ENCODE data around the gene ECHS1. TPM values are rescaled to one million over a fixed set of nuclear protein-coding genes. Genes with fewer than 3 reads are reported as not detected.

ECHS1 gene
- total and polyA plus RNA-seq, 2 experiments from 2014 or later = 92.1 to 127 TPM

DNA sequence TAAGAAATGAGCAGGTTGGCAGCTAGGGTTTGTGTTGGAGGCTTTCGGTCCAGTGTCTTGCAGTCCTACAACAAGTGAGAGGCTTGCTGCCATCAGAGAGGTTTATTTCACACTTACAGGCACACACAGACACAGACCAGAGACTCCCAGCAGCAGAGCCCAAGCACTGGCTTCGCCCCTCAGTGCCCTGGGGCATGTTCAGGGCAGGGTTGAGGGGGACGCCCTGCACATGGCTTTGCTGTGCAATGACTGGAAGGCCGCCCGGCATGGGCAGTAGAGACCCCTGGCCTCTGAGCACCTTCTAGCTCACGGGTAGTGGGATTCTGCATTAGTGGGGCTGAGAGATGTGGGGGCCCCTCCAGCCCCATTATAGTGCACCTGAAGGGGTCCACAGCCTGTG is 47.4 kb upstream of the ECHS1 start (continued):
- TF ChIP-seq ZNF462 (CRISPR knock-in tag; IDR thresholded peaks at IDR 0.05) (no peak), STAT1 (IDR thresholded peaks at IDR 0.05; ENCODE audit: unreplicated experiment) (no peak), POLR2AphosphoS5 (IDR thresholded peaks at IDR 0.05; ENCODE audit: low read depth) (no peak), ZNF114 (CRISPR knock-in tag; IDR thresholded peaks at IDR 0.05) (no peak), CTCF (conservative IDR thresholded peaks at IDR 0.05; ENCODE audit: low read depth in 2 of 2) (no peak)

GRCh38 chr10:133420028-133420427 is 46.9 kb upstream of the ECHS1 start:
- Mint-ChIP-seq H3K4me1 (no peaks in the 10 kb centered on the region), H3K36me3 (ENCODE audit: low read depth) (peaks cover 22% of the 10 kb centered on the region), H3K4me3 (no peak overlapping the region), H3K9me3 (peaks cover 12% of the 10 kb centered on the region), H3K27ac (no peak overlapping the region), H3K27me3 (ENCODE audit: insufficient read depth, low read depth, poor library complexity) (peaks cover 17% of the 10 kb centered on the region)
- Histone ChIP-seq H4K20me1 (replicated peaks; ENCODE audit: insufficient read depth) (no peaks in the 10 kb centered on the region; the same call in 1 of the 2 replicates), H3K4me2 (no peak overlapping the region), H3K27me3 (ENCODE audit: insufficient read depth) (peaks cover 14% of the 10 kb centered on the region), H3K27ac (ENCODE audit: low read depth) (no peak overlapping the region), H3K4me1 (ENCODE audit: insufficient read depth) (no peaks in the 10 kb centered on the region), H3K79me2 (replicated peaks; ENCODE audit: insufficient read depth) (no peaks in the 10 kb centered on the region), H3K9me2 (ENCODE audit: insufficient read depth) (no peaks in the 10 kb centered on the region), H3K4me3 (no peak overlapping the region), H3K36me3 (ENCODE audit: insufficient read depth) (no peaks in the 10 kb centered on the region), H2AFZ (no peak overlapping the region), H3F3A (replicated peaks; ENCODE audit: low read depth) (0 out of 2 replicates have a peak, but pooled peaks cover 2% of the 10 kb centered on the region)
- ATAC-seq = no peak
- no peak for TF ChIP-seq CREB1 (CRISPR knock-in tag; IDR thresholded peaks at IDR 0.05; ENCODE audit: low read depth)
- TF ChIP-seq CTCF (conservative IDR thresholded peaks at IDR 0.05; ENCODE audit: low read depth in 2 of 2) = 0 out of 4 replicates have a peak, but pooled peaks of 1 of the 2 experiments have one; percentile 9
- no peak for TF ChIP-seq EZH2 (IDR thresholded peaks at IDR 0.05; ENCODE audit: low read depth, unreplicated experiment)
- no peak for TF ChIP-seq STAT1 (IDR thresholded peaks at IDR 0.05; ENCODE audit: unreplicated experiment)
- DNase-seq (ENCODE audit: low spot score) = no peak

Measured in GM23338 (cell line).